ENCODE results near the gene RUBCN.
"Not testable (repeated sequence)": the region's sequence is repeated elsewhere in the genome, so short reads cannot be mapped to it uniquely, and the experiment has no call there.

The RUBCN gene

DNA sequence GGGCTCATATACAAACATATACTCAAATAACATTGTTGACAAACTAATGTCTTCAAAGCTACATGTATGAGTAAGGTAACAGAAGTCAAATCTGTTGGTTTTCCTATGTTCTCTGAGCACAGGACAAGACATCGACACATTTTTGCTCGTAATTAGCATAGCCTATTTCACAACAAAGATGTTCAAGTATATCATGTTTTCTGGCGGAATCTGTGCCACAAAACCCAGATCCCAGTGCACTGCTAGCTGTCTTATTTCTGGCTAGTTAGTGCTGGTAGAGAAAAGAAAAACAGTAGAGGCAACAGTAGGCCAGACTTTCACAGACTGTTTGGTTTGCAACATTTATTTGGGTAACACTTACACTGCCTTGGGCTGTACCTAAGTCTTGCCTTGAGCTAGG lies 51.2 kb downstream of the RUBCN start:
- DNase-seq (ENCODE audit: low read depth in 2 of 2) = no peak

DNA sequence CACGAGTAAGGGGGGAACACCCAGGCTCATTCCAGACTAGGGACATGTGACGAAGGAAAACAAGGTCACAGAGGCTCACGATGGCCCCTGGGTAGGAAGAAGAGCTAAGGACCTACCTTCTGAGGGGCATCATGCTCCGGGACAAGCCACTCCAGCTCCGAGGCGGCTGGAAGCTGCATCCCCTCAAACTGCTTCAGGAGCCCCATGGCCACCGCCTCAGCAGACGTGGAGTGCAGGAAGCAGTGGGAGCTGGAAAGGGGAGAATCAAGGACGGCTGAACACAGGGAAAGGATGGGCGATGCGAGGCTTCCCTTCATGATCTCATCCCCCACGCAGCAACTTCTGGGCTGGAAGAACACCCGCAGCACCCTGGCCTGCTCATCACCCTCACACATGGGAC lies 53.5 kb downstream of the RUBCN start:
- no peak for DNase-seq (ENCODE audit: low read depth in 2 of 2)

- no peak for DNase-seq (ENCODE audit: low read depth in 2 of 2)
Measured at GRCh38 chr3:197682713-197683112, 54.0 kb downstream of the RUBCN start.

DNA sequence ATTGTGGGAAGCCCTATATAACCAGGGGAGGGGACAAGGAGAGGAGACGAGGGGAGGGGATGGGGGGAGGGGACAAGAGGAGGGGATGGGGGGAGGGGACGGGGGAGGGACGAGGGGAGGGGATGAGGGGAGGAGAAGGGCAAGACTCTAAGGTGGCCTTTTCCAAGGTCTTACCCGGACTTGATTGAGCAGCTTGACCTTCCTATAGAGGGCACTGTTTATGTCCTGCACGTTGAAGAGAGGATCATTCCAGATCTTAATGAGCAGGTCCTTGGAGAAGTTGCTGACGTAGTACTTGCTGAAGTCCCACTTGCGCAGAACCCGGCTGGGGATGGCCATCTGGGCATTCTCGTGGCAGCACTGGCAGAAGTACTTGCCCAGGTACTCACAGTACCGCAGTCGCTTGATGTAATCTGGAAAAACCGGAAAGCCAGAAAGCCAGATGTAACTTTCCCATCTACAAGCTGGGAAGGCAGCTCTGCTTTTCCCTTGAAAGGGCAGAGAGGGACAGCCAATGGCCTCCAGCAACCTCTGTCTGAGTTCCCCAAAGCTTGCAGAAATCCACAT lies 55.7 kb downstream of the RUBCN start:
- DNase-seq (ENCODE audit: low read depth in 2 of 2) = no peak

DNA sequence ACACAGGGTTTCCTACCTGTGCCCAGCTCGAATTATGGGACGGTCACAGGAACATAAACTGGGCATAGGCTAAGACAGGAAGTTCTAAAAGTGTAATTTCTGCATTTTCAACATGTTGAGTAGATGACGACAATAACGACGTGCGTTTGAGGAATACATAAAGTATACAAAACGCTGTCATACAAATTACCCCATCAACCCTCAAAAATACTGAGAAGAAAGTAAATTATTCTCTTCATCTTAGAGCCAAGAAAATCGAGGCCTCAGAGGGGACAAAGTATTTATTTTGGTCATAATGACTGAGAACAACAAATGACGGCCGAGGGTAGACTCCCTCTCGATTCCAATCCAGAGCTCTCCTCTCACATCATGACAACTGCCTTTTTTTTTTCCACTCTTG lies 60.8 kb downstream of the RUBCN start:
- DNase-seq (ENCODE audit: low read depth in 2 of 2) = no peak

DNA sequence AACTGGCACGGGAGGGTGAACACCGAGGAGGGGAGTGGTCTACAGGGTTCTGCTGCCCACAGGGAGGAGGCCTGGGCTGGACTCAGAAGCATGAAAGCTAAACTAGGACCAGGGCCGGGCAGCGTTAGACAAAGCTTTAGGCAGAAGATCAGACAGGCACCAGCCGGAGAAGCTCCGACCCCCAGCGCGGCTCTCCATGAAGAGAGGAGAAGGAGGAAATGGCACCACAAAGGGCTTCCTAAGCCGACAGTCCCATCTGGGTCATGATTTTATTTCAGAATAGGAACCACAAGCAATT lies 61.2 kb downstream of the RUBCN start:
- no peak for DNase-seq (ENCODE audit: low read depth in 2 of 2)

GRCh38 chr3:197674741-197675562 lies 61.8 kb downstream of the RUBCN start:
- DNase-seq (ENCODE audit: low read depth in 2 of 2) = no peak

- no peak for DNase-seq (ENCODE audit: low read depth in 2 of 2)
Measured at GRCh38 chr3:197673170-197673569, 63.5 kb downstream of the RUBCN start.

DNA sequence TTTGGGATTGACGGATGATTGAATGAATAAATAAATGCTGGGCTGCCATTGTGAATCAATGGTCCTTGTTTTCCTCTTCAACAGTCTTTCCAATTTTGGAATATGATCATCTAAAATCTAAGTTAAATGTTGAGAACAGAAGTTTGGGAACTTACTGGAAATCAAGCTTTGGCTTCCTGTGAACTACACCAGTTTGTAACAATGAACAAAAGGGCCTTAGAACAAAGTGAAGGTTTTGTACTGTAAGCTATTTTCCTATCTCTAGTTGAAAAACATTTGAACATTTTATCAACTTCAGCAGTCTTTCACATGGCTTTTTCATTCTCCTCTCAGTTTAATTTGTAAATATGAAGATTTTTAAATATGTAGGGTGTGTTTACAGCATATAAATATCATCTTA lies 66.3 kb downstream of the RUBCN start:
- no peak for DNase-seq (ENCODE audit: low read depth in 2 of 2)

DNA sequence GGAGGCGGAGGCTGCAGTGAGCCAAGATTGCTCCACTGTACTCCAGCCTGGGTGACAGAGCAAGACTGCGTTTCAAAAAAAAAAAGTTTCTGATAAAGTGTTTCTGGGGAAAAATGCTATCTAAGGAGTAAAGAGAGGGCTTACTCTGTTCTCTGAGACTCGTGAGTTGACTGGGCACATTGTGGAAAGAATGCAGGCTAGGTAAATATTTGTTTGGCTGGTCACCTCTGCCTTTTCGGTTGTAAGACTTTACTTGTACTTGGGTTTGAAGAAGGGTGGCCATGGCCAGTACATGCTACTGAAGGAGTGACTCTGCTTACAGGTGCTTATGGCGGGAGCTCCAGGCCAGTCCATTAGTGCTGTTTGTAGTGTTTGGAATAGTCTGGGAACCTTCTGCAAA lies 68.7 kb downstream of the RUBCN start:
- DNase-seq (ENCODE audit: low read depth in 2 of 2) = no peak

DNA sequence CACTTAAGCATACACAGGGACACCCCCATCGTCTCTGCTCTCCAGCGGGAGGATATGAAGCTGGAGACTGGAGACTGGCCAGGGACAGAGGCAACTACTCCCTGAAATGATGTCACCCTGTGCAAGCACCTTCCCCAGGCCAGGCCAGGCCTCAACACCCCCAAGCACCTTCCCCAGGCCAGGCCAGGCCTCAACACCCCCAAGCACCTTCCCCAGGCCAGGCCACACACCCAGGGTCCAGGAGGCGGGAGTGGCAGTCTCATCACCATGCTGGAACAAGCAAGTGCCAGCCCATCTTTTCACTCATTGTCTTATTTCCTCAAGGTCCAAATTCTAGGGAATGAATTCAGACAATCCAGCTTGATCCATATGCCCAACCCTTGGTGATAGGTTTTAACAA lies 69.4 kb downstream of the RUBCN start:
- DNase-seq (ENCODE audit: low read depth in 2 of 2) = not testable (repeated sequence)

DNA sequence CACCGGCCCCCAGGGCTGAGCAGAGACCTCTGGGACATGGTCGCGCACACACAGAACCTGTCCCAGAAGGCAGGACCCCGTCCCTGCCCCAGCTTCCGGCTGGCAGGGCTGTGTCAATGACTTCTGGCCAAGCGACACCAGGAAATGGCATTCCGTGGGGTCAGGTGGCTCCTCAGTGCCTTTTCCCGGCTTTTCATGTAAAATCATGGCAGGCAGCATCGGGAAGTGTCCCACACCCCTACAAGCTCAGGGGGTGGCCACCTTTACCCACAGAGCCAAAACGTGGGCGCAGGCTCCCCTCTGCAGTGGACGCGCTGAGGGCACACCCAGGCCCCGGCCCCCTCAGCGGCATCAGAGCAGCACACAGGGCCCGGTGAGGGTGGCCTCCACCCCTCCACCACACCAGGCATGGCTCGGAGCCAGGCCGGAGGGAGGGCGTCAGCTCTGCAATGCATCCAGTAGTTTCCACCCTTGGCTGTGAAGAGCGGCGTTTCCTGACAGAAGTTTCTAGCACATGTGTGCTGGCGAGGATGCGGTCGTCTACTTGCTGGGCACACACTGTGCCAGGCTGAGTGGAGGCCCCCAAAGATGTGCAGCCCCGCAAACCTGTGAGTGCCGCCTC lies 70.4 kb downstream of the RUBCN start:
- DNase-seq (ENCODE audit: low read depth in 2 of 2) = not testable (repeated sequence)

- DNase-seq (ENCODE audit: low read depth in 2 of 2) = not testable (repeated sequence)
Measured at GRCh38 chr3:197665549-197665948, 71.2 kb downstream of the RUBCN start.

- DNase-seq (ENCODE audit: low read depth in 2 of 2) = not testable (repeated sequence)
Measured at GRCh38 chr3:197665142-197665491, 71.6 kb downstream of the RUBCN start.

DNA sequence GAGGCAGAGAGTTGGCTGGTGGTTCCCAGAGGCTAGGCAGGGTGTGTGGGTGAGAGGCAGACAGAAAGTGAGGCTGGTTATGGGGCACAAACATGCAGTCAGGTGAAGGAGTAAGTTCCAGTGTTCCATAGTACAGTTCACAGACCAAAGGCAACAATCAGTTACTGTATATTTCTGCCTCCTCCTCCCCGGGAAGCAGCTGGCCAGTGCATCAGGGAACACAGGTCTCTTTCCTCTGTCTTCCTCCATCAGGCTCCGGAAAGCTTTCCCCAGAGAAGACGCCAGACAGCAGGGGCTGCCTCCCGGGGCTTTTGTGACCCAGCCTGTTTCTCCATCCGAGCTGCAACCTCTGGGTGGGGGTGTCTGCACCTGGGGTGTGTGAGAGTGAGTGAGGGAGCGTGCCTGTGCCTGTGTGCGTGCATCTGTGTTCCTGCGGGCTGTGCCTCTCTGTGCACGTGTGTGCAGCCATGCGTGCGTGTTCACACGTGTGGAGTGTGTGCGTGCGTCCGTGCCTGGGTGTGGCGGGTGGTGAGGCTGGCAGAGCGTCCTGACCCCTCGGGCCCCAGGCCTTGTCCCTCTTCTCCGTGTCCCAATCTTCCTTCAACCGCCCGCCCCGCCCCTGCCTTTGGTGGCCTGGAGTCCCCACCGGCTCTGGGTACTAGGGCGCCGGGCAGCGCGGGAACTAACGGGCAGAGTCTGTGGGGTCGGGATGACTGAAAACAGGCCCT lies 72.1 kb downstream of the RUBCN start:
- DNase-seq (ENCODE audit: low read depth in 2 of 2) = not testable (repeated sequence)

- DNase-seq (ENCODE audit: low read depth in 2 of 2) = not testable (repeated sequence)
Measured at GRCh38 chr3:197663367-197664140, 73.2 kb downstream of the RUBCN start.

- not testable (repeated sequence) for DNase-seq (ENCODE audit: low read depth in 2 of 2)
Measured at GRCh38 chr3:197662352-197662751, 74.4 kb downstream of the RUBCN start.

- DNase-seq (ENCODE audit: low read depth in 2 of 2) = not testable (repeated sequence)
Measured at GRCh38 chr3:197661874-197662273, 74.8 kb downstream of the RUBCN start.

- not testable (repeated sequence) for DNase-seq (ENCODE audit: low read depth in 2 of 2)
Measured at GRCh38 chr3:197661234-197661834, 75.4 kb downstream of the RUBCN start.

DNA sequence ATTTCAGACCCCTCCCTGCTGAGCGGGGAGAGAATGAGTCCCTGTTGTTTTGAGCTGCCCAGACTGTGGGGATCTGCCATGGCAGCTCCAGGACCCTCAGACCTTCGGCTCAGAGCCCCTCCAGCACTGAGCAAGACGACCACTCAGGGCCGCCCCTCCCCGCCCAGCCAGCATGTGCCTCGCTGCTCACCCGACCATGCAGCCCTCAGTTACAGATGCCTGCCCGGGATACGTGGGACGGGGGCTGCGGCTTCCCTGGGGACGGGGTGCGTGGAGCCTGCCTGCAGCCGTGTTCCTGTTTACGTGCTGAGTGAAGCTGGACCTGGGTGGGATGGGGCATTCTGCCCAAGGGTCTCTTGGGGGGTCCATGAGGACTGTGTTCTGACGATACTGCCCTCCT lies 77.0 kb downstream of the RUBCN start:
- DNase-seq (ENCODE audit: low read depth in 2 of 2) = not testable (repeated sequence)

- DNase-seq (ENCODE audit: low read depth in 2 of 2) = not testable (repeated sequence)
Measured at GRCh38 chr3:197659144-197659543, 77.6 kb downstream of the RUBCN start.

All from activated CD8-positive, alpha-beta memory T cell treated with anti-CD3 and anti-CD28 coated beads for 4 hours (primary cell).